HEK293 (cell line): ENCODE results near the gene FAM216B.

ENCODE experiments used
- YY1 ChIP-seq: fragments of 450-650 bp; formaldehyde crosslinking; IDR thresholded peaks from 2 replicates; pipeline ENCODE4 v1.5.1; 2018; ENCODE audit warnings: missing biosample characterization, missing genetic modification characterization
- ZNF112 ChIP-seq: fragments of 450-650 bp; formaldehyde crosslinking; IDR thresholded peaks from 2 replicates; pipeline ENCODE4 v1.5.0; 2017; ENCODE audit warnings: missing biosample characterization, missing genetic modification characterization
- ZNF121 ChIP-seq: fragments of 450-650 bp; formaldehyde crosslinking; IDR thresholded peaks from 2 replicates; pipeline ENCODE4 v1.5.1; 2016; ENCODE audit warnings: missing biosample characterization, missing genetic modification characterization
- ZNF169 ChIP-seq: fragments of 450-650 bp; formaldehyde crosslinking; IDR thresholded peaks from 2 replicates; pipeline ENCODE4 v1.5.1; 2016; ENCODE audit warnings: missing biosample characterization, missing genetic modification characterization
- ZNF23 ChIP-seq: fragments of 450-650 bp; formaldehyde crosslinking; IDR thresholded peaks from 2 replicates; pipeline ENCODE4 v1.5.1; 2016; ENCODE audit warnings: missing biosample characterization, missing genetic modification characterization, borderline replicate concordance
- ZNF404 ChIP-seq: fragments of 450-650 bp; formaldehyde crosslinking; IDR thresholded peaks from 2 replicates; pipeline ENCODE4 v1.5.1; 2017; ENCODE audit warnings: missing biosample characterization, missing genetic modification characterization
- ZNF423 ChIP-seq: fragments of 450-650 bp; formaldehyde crosslinking; IDR thresholded peaks from 2 replicates; pipeline ENCODE4 v1.5.1; 2016; ENCODE audit warnings: missing biosample characterization, missing genetic modification characterization
- ZNF514 ChIP-seq: fragments of 450-650 bp; formaldehyde crosslinking; IDR thresholded peaks from 2 replicates; pipeline ENCODE4 v1.5.1; 2016; ENCODE audit warnings: missing biosample characterization, missing genetic modification characterization
- ZNF660 ChIP-seq: fragments of 450-650 bp; IDR thresholded peaks from 2 replicates; pipeline ENCODE4 v1.5.1; 2018; ENCODE audit warnings: missing biosample characterization, mild to moderate bottlenecking, missing genetic modification characterization
- ZNF707 ChIP-seq: fragments of 450-650 bp; formaldehyde crosslinking; IDR thresholded peaks from 2 replicates; pipeline ENCODE4 v1.5.1; 2016; ENCODE audit warnings: missing biosample characterization, missing genetic modification characterization
- ZNF776 ChIP-seq: fragments of 450-650 bp; formaldehyde crosslinking; IDR thresholded peaks from 2 replicates; pipeline ENCODE4 v1.5.0; 2017; ENCODE audit warnings: missing biosample characterization, missing genetic modification characterization, borderline replicate concordance
- TF ChIP-seq, protein P1 (sequence below): fragments of 450-650 bp; formaldehyde crosslinking; IDR thresholded peaks from 2 replicates; pipeline ENCODE4 v1.5.1; 2016; ENCODE audit warnings: missing biosample characterization, missing genetic modification characterization
- TF ChIP-seq, protein P2 (sequence below): fragments of 450-650 bp; formaldehyde crosslinking; IDR thresholded peaks from 2 replicates; pipeline ENCODE4 v1.5.1; 2016; ENCODE audit warnings: missing biosample characterization, missing genetic modification characterization
- TF ChIP-seq, protein P3 (sequence below): fragments of 450-650 bp; formaldehyde crosslinking; IDR thresholded peaks from 2 replicates; pipeline ENCODE4 v1.5.1; 2016; ENCODE audit warnings: missing biosample characterization, missing genetic modification characterization

DNA sequence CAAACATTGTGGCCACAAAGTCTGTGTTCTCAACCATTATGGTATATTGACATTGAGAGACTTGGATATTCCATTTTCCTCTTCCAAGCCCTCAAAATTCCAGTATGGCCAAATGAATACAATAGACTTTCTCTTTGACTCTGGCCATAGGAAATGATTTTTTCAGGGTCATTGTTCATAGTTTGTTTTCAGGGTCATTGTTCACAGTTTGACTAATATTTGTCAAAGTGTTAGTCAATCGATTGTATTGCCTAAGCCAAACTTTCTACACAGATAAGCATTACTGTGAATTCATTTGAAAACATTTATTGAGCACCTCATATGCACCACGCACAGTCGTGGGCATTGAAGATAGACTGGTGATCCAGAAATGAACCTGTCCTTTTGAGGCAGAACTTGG lies 22.9 kb upstream of the FAM216B start:
- TF ChIP-seq, protein P1, sequence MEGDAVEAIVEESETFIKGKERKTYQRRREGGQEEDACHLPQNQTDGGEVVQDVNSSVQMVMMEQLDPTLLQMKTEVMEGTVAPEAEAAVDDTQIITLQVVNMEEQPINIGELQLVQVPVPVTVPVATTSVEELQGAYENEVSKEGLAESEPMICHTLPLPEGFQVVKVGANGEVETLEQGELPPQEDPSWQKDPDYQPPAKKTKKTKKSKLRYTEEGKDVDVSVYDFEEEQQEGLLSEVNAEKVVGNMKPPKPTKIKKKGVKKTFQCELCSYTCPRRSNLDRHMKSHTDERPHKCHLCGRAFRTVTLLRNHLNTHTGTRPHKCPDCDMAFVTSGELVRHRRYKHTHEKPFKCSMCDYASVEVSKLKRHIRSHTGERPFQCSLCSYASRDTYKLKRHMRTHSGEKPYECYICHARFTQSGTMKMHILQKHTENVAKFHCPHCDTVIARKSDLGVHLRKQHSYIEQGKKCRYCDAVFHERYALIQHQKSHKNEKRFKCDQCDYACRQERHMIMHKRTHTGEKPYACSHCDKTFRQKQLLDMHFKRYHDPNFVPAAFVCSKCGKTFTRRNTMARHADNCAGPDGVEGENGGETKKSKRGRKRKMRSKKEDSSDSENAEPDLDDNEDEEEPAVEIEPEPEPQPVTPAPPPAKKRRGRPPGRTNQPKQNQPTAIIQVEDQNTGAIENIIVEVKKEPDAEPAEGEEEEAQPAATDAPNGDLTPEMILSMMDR (tag by site-specific recombination): no peak
- TF ChIP-seq YY1 (tag by site-specific recombination): no peak
- TF ChIP-seq ZNF23 (tag by site-specific recombination): no peak
- TF ChIP-seq, protein P2, sequence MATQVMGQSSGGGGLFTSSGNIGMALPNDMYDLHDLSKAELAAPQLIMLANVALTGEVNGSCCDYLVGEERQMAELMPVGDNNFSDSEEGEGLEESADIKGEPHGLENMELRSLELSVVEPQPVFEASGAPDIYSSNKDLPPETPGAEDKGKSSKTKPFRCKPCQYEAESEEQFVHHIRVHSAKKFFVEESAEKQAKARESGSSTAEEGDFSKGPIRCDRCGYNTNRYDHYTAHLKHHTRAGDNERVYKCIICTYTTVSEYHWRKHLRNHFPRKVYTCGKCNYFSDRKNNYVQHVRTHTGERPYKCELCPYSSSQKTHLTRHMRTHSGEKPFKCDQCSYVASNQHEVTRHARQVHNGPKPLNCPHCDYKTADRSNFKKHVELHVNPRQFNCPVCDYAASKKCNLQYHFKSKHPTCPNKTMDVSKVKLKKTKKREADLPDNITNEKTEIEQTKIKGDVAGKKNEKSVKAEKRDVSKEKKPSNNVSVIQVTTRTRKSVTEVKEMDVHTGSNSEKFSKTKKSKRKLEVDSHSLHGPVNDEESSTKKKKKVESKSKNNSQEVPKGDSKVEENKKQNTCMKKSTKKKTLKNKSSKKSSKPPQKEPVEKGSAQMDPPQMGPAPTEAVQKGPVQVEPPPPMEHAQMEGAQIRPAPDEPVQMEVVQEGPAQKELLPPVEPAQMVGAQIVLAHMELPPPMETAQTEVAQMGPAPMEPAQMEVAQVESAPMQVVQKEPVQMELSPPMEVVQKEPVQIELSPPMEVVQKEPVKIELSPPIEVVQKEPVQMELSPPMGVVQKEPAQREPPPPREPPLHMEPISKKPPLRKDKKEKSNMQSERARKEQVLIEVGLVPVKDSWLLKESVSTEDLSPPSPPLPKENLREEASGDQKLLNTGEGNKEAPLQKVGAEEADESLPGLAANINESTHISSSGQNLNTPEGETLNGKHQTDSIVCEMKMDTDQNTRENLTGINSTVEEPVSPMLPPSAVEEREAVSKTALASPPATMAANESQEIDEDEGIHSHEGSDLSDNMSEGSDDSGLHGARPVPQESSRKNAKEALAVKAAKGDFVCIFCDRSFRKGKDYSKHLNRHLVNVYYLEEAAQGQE (tag by site-specific recombination): no peak
- TF ChIP-seq ZNF776 (tag by site-specific recombination): no peak
- TF ChIP-seq ZNF169: no peak
- TF ChIP-seq ZNF514 (tag by site-specific recombination): no peak
- TF ChIP-seq, protein P3, sequence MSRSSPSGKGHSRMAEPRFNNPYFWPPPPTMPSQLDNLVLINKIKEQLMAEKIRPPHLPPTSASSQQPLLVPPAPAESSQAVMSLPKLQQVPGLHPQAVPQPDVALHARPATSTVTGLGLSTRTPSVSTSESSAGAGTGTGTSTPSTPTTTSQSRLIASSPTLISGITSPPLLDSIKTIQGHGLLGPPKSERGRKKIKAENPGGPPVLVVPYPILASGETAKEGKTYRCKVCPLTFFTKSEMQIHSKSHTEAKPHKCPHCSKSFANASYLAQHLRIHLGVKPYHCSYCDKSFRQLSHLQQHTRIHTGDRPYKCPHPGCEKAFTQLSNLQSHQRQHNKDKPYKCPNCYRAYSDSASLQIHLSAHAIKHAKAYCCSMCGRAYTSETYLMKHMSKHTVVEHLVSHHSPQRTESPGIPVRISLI (tag by site-specific recombination): no peak
- no peak for TF ChIP-seq ZNF707 (tag by site-specific recombination)
- TF ChIP-seq ZNF121 (tag by site-specific recombination): no peak
- TF ChIP-seq ZNF423: no peak
- no peak for TF ChIP-seq ZNF112 (tag by site-specific recombination)
- no peak for TF ChIP-seq ZNF404 (tag by site-specific recombination)
- TF ChIP-seq ZNF660: no peak
